Measurements from ENCODE around the gene C5orf34. TPM values are rescaled to one million over a fixed set of nuclear protein-coding genes. Genes with fewer than 3 reads are reported as not detected.

C5orf34 gene
- total RNA-seq, 1 experiment from 2014 or later: 9.4 TPM

DNA sequence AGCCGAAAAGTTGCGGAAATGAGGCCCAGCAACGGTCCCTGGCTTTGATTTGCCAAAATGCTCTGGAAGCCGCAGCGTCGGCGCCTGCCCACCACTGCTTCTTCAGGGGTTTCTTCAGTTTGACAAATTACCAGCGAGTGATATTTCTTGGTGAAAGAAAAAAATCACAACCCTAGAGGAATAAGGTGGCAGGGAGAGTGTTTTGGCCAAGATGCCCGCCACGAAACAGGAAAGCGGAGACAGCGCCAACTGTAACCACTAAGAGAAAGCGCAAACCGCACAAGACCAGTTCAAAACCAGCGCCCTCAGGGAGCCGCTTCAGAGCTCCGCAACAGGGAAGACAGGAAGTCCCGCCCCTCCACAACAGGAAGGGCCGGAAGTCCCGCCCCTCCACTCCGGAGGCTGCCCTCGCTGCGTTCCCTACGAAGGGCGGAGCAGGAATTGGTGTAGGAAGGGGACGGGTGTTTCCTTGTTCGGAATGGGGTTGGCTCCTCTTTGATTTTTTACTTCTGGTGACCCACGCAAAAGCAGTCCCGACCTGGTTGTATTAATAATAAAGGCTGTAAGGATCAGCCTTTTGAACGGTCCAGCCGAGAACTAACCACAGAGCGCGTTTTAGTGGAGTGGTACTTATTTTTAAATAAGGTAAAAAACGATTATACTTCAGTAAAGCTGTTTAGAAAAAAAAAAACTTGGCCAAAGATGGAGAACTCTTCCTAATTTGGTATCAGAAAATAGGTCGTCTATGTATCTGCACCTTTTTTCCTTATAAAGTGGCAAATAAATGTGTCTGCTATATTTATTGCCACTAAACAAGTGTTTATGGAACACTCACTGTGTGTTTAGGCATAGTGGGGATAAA, at the start of gene C5orf34 (continued):
- peak; percentile 62; the same call in 1 of the 2 replicates for TF ChIP-seq FOXK1 (CRISPR knock-in tag; IDR thresholded peaks at IDR 0.05)
- TF ChIP-seq GABPB1 (CRISPR knock-in tag; IDR thresholded peaks at IDR 0.05): peak; percentile 41; the same call in 1 of the 2 replicates
- no peak for TF ChIP-seq ZBTB21 (CRISPR knock-in tag; IDR thresholded peaks at IDR 0.05; ENCODE audit: borderline replicate concordance)
- TF ChIP-seq, protein P1, sequence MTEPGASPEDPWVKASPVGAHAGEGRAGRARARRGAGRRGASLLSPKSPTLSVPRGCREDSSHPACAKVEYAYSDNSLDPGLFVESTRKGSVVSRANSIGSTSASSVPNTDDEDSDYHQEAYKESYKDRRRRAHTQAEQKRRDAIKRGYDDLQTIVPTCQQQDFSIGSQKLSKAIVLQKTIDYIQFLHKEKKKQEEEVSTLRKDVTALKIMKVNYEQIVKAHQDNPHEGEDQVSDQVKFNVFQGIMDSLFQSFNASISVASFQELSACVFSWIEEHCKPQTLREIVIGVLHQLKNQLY (CRISPR knock-in tag; IDR thresholded peaks at IDR 0.05): no peak

DNA sequence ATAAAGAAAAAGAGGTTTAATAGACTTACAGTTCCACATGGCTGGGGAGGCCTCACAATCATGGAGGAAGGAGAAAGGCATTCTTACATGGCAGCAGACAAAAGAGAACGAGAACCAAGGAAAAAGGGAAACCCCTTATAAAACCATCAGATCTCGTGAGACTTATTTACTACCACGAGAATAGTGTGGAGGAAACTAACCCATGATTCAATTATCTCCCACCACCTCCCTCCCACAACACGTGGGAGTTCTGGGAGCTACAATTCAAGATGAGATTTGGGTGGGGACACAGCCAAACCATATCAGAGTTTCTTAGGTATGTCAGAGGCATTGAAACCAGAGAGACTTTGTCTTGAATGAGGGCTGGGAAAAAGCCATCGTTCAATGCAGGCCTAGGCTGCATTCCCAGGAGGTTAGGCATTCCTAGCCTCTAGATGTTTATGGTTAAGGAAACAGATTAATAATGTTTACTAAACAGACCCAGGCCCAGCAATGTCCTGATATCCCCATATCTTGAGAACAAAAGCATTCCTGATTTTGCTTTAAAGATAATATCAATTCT, 49.4 kb upstream of the C5orf34 start:
- Mint-ChIP-seq H3K27ac (no peak overlapping the region), H3K4me3 (no peak overlapping the region), H3K36me3 (no peaks in the 10 kb centered on the region), H3K4me1 (peaks cover 8% of the 10 kb centered on the region), H3K27me3 (ENCODE audit: low read depth) (no peaks in the 10 kb centered on the region), H3K9me3 (no peaks in the 10 kb centered on the region)
- ATAC-seq: no peak
- CTCF ChIA-PET: interaction anchor here (1.3 kb wide), 1 partner anchor 67 kb away, joined by 3 read pairs; no protein-coding TSS in a partner anchor
- POLR2A ChIA-PET: no interaction called here
- no peak for DNase-seq (ENCODE audit: low spot score)
- no peak for TF ChIP-seq GABPB1 (CRISPR knock-in tag; IDR thresholded peaks at IDR 0.05)
- no peak for TF ChIP-seq SMAD3 (CRISPR knock-in tag; IDR thresholded peaks at IDR 0.05; ENCODE audit: borderline replicate concordance)
- TF ChIP-seq, protein P2, sequence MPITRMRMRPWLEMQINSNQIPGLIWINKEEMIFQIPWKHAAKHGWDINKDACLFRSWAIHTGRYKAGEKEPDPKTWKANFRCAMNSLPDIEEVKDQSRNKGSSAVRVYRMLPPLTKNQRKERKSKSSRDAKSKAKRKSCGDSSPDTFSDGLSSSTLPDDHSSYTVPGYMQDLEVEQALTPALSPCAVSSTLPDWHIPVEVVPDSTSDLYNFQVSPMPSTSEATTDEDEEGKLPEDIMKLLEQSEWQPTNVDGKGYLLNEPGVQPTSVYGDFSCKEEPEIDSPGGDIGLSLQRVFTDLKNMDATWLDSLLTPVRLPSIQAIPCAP (CRISPR knock-in tag; IDR thresholded peaks at IDR 0.05): no peak
- no peak for TF ChIP-seq ESRRA (CRISPR knock-in tag; IDR thresholded peaks at IDR 0.05; ENCODE audit: borderline replicate concordance)
- TF ChIP-seq CREB1 (CRISPR knock-in tag; IDR thresholded peaks at IDR 0.05): no peak
- TF ChIP-seq FOXK1 (CRISPR knock-in tag; IDR thresholded peaks at IDR 0.05): no peak
- TF ChIP-seq, protein P3, sequence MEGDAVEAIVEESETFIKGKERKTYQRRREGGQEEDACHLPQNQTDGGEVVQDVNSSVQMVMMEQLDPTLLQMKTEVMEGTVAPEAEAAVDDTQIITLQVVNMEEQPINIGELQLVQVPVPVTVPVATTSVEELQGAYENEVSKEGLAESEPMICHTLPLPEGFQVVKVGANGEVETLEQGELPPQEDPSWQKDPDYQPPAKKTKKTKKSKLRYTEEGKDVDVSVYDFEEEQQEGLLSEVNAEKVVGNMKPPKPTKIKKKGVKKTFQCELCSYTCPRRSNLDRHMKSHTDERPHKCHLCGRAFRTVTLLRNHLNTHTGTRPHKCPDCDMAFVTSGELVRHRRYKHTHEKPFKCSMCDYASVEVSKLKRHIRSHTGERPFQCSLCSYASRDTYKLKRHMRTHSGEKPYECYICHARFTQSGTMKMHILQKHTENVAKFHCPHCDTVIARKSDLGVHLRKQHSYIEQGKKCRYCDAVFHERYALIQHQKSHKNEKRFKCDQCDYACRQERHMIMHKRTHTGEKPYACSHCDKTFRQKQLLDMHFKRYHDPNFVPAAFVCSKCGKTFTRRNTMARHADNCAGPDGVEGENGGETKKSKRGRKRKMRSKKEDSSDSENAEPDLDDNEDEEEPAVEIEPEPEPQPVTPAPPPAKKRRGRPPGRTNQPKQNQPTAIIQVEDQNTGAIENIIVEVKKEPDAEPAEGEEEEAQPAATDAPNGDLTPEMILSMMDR (IDR thresholded peaks at IDR 0.05): no peak
- no peak for TF ChIP-seq TEAD1 (CRISPR knock-in tag; IDR thresholded peaks at IDR 0.05)
- TF ChIP-seq SOX15 (CRISPR knock-in tag; IDR thresholded peaks at IDR 0.05): no peak
- TF ChIP-seq, protein P4, sequence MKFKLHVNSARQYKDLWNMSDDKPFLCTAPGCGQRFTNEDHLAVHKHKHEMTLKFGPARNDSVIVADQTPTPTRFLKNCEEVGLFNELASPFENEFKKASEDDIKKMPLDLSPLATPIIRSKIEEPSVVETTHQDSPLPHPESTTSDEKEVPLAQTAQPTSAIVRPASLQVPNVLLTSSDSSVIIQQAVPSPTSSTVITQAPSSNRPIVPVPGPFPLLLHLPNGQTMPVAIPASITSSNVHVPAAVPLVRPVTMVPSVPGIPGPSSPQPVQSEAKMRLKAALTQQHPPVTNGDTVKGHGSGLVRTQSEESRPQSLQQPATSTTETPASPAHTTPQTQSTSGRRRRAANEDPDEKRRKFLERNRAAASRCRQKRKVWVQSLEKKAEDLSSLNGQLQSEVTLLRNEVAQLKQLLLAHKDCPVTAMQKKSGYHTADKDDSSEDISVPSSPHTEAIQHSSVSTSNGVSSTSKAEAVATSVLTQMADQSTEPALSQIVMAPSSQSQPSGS (CRISPR knock-in tag; IDR thresholded peaks at IDR 0.05; ENCODE audit: borderline replicate concordance, low read depth): no peak
- TF ChIP-seq, protein P5, sequence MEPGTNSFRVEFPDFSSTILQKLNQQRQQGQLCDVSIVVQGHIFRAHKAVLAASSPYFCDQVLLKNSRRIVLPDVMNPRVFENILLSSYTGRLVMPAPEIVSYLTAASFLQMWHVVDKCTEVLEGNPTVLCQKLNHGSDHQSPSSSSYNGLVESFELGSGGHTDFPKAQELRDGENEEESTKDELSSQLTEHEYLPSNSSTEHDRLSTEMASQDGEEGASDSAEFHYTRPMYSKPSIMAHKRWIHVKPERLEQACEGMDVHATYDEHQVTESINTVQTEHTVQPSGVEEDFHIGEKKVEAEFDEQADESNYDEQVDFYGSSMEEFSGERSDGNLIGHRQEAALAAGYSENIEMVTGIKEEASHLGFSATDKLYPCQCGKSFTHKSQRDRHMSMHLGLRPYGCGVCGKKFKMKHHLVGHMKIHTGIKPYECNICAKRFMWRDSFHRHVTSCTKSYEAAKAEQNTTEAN (CRISPR knock-in tag; IDR thresholded peaks at IDR 0.05): no peak
- no peak for TF ChIP-seq SP1 (CRISPR knock-in tag; conservative IDR thresholded peaks at IDR 0.05)
- TF ChIP-seq ZNF138 (CRISPR knock-in tag; conservative IDR thresholded peaks at IDR 0.05): no peak
- no peak for TF ChIP-seq NFATC4 (CRISPR knock-in tag; IDR thresholded peaks at IDR 0.05)
- no peak for TF ChIP-seq MAX (CRISPR knock-in tag; IDR thresholded peaks at IDR 0.05)
